WERI-Rb-1 (cell line): ENCODE results near the gene SPATA46.

Source experiments
- DNase-seq: peaks from one replicate; pipeline ENCODE4 v3.0.0-alpha.2; 2020
- H3K27ac ChIP-seq: fragments of 250-450 bp; sonication (Bioruptor Pico); 2 replicates; pipeline ENCODE4 v1.5.1; 2020; ENCODE audit warnings: mild to moderate bottlenecking, moderate library complexity
- H3K27me3 ChIP-seq: fragments of 250-450 bp; sonication (Bioruptor Pico); 2 replicates; pipeline ENCODE4 v1.5.1; 2021; ENCODE audit warnings: mild to moderate bottlenecking, low read depth, moderate library complexity; ENCODE audit not compliant: insufficient read depth, severe bottlenecking
- H3K36me3 ChIP-seq: fragments of 250-450 bp; sonication (Bioruptor Pico); 2 replicates; pipeline ENCODE4 v1.5.1; 2020; ENCODE audit warnings: mild to moderate bottlenecking, moderate library complexity
- H3K4me3 ChIP-seq: 2 replicates; pipeline ENCODE4 v1.5.1; 2011; ENCODE audit warnings: low read depth, mild to moderate bottlenecking, control low read depth, low read length
- H3K9me3 ChIP-seq: fragments of 250-450 bp; sonication (Bioruptor Pico); 2 replicates; pipeline ENCODE4 v1.5.1; 2021; ENCODE audit warnings: mild to moderate bottlenecking, moderate library complexity; ENCODE audit not compliant: severe bottlenecking
- CTCF ChIP-seq: IDR thresholded peaks from 2 replicates; pipeline ENCODE4 v1.5.1; 2011; ENCODE audit warnings: low read depth, mild to moderate bottlenecking, control low read depth, inconsistent platforms, low read length

The SPATA46 gene

GRCh38 chr1:162389021-162389818 lies 12.6 kb upstream of the SPATA46 start:
- Histone ChIP-seq H3K9me3 (no peaks in the 10 kb centered on the region), H3K27me3 (peaks cover 25% of the 10 kb centered on the region), H3K27ac (no peak overlapping the region), H3K36me3 (no peaks in the 10 kb centered on the region), H3K4me3 (no peak overlapping the region)
- peak; percentile 78 for DNase-seq
- no peak for TF ChIP-seq CTCF

GRCh38 chr1:162388615-162389014 lies 12.0 kb upstream of the SPATA46 start:
- Histone ChIP-seq H3K27ac (no peak overlapping the region), H3K4me3 (no peak overlapping the region), H3K36me3 (peaks cover 5% of the 10 kb centered on the region), H3K9me3 (no peaks in the 10 kb centered on the region), H3K27me3 (peaks cover 25% of the 10 kb centered on the region)
- DNase-seq = no peak
- no peak for TF ChIP-seq CTCF

- Histone ChIP-seq H3K9me3 (no peaks in the 10 kb centered on the region), H3K27me3 (peaks cover 25% of the 10 kb centered on the region), H3K36me3 (peaks cover 10% of the 10 kb centered on the region), H3K4me3 (no peak overlapping the region), H3K27ac (no peak overlapping the region)
- no peak for TF ChIP-seq CTCF
- DNase-seq = no peak
Observed at GRCh38 chr1:162388083-162388594, 11.5 kb upstream of the SPATA46 start.

- TF ChIP-seq CTCF = no peak
- H3K27ac ChIP-seq = no peak overlapping the region
Observed at GRCh38 chr1:162387226-162388082, 10.8 kb upstream of the SPATA46 start.

GRCh38 chr1:162386292-162387225 lies 9.9 kb upstream of the SPATA46 start:
- Histone ChIP-seq H3K27me3 (peaks cover 24% of the 10 kb centered on the region), H3K36me3 (peaks cover 11% of the 10 kb centered on the region), H3K27ac (no peak overlapping the region), H3K9me3 (no peaks in the 10 kb centered on the region), H3K4me3 (no peak overlapping the region)
- no peak for TF ChIP-seq CTCF
- DNase-seq = no peak

More at GRCh38 chr1:162387226-162388082, 10.8 kb upstream of the SPATA46 start:
- Histone ChIP-seq H3K4me3 (no peak overlapping the region), H3K27me3 (peaks cover 25% of the 10 kb centered on the region), H3K36me3 (peaks cover 11% of the 10 kb centered on the region), H3K9me3 (no peaks in the 10 kb centered on the region)
- DNase-seq = no peak
